GM12891 (cell line): Measurements from ENCODE around the gene SPON1.

Experiments
- POLR2A ChIP-seq: IDR thresholded peaks from 2 replicates; pipeline ENCODE4 v1.6.1; 2011; ENCODE audit warnings: low read depth, low read length, control low read depth
- POLR2AphosphoS5 ChIP-seq: IDR thresholded peaks from 2 replicates; pipeline ENCODE4 v1.6.1; 2011; ENCODE audit warnings: low read depth, low read length, control low read depth
- POU2F2 ChIP-seq: IDR thresholded peaks from 2 replicates; pipeline ENCODE4 v1.6.1; 2011; ENCODE audit warnings: low read depth, mild to moderate bottlenecking, control low read depth, low read length, moderate library complexity
- TAF1 ChIP-seq: IDR thresholded peaks from 2 replicates; pipeline ENCODE4 v1.6.1; 2011; ENCODE audit warnings: low read depth, low read length, control low read depth

- TF ChIP-seq POLR2A: no peak
- TF ChIP-seq POU2F2: no peak
- no peak for TF ChIP-seq TAF1
- no peak for TF ChIP-seq POLR2AphosphoS5
Observed at GRCh38 chr11:13942378-13942777, 20.1 kb upstream of the SPON1 start.
